Measurements from ENCODE around the gene GATD1. TPM values are rescaled to one million over a fixed set of nuclear protein-coding genes. Genes with fewer than 3 reads are reported as not detected.

Gene GATD1
- total RNA-seq, 1 experiment from 2014 or later: 19.8 TPM

DNA sequence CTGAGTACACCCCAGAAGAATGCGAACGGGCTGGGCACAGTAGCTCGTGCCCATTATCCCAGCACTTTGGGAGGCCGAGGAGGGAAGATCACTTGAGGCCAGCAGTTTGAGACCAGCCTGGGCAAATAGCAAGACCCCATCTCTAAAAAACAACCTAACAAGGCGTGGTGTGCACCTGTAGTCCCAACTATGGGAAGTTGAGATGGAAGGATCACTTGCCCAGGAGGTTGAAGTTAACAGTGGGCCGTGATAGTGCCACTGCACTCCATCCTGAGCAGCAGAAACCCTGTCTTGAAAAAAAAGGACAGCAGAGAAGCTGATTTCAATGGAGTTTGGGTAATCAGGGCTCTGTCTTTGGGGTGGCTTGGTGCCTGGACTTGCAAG, 35.8 kb upstream of the GATD1 start:
- no peak for DNase-seq (ENCODE audit: low read depth)

DNA sequence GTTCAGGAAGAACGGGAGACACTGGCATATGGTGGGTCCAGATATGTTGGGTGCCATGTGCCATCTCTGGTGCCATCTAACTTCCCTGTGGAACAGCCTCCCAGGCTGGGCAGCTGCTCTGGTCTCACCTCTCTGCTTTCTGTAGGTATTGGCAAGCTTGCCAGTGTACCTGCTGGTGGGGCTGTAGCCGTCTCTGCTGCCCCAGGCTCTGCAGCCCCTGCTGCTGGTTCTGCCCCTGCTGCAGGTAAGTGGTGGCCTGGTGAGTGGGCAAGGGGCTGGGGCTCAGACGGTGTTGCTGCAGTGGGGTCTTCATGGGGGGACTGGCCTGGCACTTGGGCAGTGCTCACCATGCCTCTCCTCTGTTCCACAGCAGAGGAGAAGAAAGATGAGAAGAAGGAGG, 35.1 kb upstream of the GATD1 start:
- DNase-seq (ENCODE audit: low read depth): no peak

DNA sequence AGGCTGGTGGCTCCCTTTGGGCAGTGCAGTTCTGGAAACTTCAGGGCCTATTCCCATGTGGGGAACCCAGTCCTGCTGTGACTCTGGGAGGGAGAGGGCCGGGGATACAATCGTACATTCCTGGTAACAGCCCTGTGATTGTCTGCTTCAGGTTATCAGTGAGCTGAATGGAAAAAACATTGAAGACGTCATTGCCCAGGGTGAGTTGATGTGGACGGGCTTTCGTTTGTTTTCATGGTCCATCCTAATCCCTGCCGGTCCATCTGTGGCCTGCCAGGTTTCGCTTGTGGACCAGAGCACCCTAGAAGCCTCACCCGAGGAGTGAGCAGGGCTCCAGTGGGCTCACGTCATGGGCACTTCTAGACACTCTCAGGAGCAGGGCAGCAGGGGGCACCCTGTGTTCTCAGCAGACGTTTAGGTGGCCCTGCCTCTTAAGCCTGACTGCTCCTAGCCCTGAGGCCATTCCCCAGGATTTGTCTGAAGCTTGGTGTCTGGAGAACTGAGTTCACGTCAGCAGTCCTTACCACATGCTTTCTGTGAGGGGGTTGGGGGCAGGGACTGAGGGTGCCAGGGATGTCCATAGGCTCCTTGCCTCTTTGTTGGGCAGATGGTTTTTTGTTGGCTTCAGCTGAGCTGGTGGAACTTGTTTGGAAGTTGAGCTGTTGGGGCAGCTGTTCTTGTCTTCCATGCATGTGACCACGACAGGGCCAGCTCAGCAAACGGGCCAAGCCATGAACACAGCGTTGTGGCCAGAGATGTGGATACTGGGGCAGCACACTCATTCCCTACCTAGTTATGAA, 34.4 kb upstream of the GATD1 start:
- DNase-seq (ENCODE audit: low read depth): no peak

DNA sequence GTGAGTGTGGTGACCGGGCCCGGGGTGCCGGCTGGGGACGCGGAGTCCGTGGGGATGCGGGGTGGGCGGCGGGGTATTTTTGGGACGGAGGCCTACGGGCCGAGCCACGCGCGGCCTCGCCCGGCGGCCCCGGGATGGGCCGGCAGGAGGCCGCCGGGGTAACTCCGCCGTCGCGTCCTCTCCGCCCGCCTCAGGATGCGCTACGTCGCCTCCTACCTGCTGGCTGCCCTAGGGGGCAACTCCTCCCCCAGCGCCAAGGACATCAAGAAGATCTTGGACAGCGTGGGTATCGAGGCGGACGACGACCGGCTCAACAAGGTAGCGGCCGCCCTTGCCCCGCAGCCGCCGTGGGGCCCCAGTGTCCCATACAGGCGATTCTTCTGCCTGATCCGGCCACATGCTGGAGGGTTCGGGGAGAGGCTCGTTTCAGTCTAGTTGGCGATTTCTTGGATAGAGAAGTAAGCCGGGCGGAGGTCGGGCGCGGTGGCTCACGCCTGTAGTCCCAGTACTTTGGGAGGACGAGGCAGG, 32.8 kb upstream of the GATD1 start:
- no peak for DNase-seq (ENCODE audit: low read depth)

DNA sequence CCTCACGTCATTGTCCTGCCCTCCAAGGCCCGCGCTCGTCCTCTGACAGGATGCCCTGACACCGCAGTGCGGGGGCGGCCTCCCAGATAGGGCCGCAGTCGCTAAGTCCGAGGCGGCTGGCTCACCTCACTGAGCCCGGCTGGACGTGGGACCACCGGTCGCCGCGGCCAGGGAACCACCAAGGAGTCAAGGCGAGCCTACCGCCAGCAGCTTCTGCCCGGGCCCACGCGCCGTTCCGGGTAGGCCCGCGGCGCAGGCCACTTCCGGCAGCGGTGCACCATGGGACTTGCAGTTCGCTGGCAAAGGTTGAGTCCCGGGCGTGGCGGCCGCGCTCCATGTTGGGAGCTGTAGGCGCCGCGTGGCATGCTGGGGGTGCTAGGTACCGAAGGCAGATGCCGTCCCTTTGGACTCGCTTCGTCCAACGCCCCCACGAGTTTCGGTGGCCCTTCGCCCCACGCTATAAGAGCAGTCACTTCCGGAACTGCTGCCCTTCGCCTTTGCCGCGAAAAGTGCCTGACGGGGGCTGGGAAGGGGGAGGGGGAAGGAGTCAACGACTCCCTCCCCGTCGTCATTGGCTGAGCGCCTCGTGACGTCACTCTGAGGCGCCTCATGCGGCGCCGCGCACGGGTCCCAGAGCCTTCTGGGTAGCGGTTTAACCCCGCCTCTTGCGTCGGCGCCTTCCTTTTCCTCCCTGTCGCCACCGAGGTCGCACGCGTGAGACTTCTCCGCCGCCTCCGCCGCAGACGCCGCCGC, 32.2 kb upstream of the GATD1 start, which contains the start of gene RPLP2:
TSS of gene RPLP2 (plus strand) at position 681 of the 753 bp plus-strand sequence. CDS start 268 bp downstream, outside the sequence.
- peak; percentile 94 for DNase-seq (ENCODE audit: low read depth)

DNA sequence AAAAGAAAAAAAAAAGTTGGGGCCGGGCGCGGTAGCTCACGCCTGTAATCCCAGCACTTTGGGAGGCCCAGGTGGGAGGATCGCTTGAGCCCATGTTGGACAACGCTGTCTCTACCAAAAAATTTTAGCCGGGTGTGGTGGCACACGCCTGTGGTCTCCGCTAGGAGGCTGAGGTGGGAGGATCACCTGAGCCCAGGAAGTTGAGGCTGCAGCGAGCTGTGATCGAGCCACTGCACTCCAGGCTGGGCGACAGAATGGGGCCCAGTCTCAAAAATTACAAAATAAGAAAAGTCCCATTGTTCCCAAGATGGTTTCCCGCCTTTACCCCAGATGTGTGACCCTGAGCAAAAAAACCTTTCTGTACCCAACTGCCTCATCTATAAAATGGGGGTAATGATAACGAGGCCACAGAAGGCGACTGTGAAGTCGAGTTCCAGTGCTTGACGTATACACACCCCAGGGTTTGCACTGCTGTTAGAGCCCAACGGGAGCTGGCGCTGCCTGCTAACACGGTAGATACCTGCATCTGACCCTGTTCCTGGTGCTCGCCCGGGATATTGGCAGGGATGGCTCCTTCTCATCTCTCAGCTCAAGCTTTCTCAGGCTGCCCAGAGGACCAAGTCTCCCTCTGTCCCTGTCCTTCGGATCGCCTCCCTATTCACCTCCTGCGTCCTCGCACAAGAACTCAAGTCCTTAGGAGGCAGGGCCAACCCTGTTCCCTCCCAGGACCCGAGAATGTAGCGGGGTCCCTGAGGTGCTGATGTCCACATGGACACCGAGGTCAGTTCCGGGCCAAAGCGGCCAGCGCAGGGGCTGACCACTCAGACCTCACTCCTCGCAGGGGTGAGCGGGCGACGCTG, 31.4 kb upstream of the GATD1 start:
- peak; percentile 81 for DNase-seq (ENCODE audit: low read depth)

DNA sequence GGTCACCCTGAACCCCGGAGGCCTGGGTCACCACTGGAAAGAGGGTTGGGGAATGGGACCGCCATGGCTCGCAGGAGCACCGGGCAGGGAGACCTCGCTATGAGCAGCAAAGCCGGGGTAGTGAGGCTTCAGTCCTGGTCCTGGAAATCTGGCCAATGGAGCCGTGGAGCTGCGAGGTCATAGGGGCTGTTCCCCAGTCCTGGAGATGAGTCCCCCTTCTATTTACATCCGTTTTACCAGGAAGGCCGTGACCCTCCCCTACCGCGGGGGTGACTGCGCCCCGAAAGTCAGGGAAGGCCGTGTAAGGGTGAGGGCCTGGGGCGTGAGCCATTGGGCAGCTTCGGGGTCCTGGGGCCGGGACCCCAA, 27.3 kb upstream of the GATD1 start:
- DNase-seq (ENCODE audit: low read depth): no peak

DNA sequence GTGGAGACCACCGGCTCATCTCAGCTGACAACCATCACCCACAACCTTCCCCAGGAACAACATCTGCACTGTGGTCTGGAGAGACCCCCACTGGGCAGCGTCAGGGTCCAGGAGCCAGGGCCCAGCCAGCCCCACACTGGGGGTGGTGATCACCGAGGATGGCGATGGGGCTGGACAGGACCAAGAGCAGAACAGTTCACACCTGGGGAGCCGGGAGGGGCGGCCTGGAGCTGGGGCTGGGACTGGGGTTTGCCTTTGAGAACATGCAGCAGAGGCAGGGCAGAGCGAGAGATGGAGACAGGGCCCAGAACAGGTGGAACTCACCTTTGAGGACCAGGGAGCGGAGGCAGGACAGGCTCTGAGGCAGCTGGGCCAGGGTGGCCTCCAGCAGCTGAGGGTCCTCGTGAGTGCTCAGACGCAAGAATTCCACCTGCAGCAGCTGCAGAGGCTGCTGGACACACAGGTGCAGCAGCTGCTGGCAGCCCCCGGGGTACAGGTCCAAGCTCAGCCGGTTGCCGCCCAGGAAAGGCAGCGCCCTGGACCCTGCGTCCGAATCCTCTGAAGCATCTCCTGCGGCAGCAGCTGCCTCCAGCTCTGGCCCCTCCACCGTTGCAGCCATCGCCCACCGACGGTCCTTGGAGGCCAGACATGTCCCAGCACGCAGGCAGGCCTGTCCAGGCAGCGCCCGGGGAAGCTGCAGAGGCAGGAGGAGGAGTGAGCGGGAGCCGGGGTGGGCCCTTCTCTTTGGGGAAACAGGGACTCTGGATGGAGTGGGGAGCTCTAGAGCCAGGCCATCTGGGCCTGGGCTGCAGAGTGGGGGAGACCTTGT, 26.7 kb upstream of the GATD1 start:
- DNase-seq (ENCODE audit: low read depth): no peak

DNA sequence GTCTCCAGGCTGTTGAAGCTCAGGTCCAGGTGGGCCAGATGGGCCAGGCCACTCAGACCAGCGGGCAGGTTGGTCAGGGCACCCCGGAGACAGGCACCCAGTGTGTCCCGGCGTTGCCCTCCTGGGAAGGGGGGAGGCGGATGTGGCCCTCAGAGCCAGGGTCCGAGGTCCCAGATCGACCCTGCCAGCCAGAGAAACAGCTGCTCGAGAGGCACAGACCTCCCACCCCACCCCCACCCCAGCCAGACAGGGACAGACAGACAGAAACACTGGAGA, 26.1 kb upstream of the GATD1 start:
- DNase-seq (ENCODE audit: low read depth): no peak

DNA sequence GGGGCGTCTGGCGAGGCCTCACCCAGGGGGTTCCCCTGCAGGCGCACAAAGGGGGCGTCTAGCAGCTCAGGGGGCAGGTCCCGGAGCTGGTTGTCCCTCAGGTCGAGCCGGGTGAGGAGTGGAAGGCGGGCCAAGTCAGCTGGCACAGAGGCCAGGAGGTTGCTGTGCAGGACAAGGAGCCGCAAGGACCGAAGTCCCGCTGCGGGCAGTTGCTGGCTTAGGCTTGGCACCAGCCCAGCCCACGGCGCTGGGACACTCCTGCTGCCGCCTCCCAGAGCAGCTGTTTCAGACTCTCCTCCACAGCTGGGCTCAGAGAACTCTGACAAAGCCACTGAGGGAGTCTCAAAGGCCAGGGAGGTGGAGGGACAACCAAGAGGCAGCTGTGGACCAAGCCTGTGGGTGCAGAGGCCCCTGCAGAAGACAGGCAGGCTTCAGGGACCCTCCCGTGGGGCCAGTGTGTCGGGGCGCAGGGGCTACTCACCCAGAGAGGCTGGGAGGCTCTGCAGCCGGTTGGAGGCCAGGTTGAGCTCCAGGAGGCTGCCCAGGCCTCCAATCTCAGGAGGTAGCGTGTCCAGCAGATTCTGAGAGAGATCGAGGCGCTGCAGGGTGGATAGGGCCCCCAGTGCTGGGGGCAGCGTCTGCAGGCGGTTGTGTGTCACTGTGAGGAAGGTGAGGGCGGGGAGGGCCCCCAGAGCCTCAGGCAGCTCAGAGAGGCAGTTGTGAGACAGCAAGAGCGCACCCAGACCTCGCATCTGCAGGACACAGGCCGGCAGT, 25.6 kb upstream of the GATD1 start:
- DNase-seq (ENCODE audit: low read depth): no peak

DNA sequence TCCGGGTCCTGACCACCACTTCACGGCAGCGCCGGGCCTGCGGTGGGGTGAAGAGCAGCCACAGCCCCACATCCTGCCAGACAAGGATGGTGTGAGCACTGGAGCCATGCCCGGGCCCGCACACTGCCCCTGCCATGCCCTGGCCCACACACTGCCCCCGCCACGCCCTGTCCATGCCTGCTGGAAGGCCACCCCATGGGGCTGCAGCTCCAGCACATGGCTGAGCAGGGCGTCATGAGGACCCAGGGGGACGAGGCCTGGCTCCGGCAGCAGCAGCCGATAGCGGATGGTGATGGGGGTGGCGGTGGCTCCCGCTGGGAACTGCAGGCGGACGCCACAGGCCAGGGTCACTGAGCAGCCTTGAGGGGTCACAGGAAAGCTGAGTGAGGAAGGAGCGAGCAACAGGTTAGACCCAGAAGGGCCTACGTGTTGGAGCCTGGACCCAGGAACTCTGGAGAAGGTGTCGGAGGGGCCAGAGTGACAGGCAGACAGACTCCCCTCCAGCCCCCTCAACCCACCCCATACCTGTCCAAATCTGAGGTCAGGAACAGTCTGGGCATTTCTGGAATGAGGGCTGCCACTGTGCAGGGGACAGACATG, 24.8 kb upstream of the GATD1 start:
- no peak for DNase-seq (ENCODE audit: low read depth)

DNA sequence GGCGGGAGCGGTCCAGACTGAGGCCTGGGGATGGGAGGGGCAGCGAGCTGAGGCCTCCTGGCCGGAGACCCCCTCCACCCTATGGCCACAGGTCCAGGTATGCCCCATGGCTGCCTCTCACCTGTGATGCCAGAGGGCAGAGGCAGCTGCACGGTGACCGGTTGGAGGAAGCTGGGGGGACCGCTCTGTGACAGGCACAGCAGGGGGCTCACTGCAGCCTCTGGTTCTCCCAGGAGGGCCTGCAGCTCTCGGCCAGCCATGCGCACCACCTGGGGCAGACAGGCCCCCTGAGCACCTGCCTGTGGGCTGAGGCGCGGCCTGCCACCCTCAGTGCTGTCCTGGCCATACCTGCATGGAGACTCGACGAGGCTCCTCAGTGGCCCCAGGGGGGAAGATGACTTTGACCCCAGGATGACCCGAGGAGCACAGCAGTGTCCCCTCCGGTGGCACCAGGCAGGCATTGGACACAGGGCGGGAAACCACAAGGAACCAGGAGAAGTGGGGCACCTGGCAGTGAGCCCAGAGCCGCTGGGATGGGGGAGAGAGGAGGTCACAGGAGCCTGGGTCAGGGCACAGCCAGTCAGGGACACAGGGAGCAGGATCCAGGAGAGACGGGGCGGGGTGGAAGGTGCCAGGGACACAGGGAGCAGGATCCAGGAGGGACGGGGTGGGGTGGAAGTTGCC, 24.0 kb upstream of the GATD1 start:
- DNase-seq (ENCODE audit: low read depth): no peak

DNA sequence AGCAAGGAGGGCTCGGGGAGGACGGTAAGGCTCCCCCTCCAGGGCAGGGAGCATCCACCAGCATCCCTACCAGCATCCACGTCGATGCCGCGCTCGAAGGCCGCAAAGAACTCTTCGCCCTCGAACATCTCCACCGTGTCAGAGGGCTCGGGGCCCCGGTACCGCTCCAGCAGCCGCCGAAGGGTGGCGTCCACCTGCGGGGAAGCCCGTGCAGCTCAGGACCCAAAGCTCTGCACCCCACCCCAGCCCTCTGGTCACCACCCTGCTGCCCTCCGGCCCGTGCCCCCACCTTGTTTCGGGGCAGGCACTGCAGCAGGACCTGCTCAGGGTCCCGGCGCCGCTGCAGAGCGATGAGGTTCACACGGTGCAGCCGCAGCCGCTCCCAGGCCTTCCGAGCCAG, 23.2 kb upstream of the GATD1 start:
- no peak for DNase-seq (ENCODE audit: low read depth)

DNA sequence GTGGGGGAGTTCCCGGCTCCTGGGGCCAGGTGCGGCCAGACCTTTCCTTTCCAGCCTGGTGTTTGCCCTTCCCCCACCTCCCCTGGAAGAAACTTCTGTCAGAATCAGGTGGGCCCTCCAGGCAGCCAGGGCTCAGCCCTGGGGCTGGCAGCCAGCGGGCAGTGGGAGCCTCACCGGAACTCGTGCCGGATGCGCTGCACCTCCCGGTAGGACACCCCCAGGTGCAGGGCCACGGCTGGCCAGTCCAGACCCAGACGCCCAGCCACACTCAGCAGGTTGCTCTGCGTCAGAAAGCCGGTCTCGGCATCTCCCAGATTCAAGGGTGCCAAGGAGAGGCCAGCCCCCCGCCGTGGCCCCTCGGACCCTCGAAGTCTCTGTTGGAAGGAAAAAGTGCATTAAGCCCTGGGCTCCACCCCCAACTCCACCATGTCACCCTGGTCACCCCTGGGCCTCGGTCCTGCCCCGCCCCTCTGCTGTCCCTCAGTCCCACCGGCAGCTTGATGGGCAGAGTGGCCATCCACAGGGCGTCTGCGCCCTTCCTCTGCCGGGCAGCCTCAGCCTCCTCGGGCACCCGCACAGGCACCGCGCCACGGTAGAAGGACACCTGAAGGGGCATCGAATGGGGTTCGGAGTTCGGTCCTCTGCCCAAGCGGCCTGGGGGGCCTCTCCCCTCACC, 22.5 kb upstream of the GATD1 start:
- DNase-seq (ENCODE audit: low read depth): no peak

DNA sequence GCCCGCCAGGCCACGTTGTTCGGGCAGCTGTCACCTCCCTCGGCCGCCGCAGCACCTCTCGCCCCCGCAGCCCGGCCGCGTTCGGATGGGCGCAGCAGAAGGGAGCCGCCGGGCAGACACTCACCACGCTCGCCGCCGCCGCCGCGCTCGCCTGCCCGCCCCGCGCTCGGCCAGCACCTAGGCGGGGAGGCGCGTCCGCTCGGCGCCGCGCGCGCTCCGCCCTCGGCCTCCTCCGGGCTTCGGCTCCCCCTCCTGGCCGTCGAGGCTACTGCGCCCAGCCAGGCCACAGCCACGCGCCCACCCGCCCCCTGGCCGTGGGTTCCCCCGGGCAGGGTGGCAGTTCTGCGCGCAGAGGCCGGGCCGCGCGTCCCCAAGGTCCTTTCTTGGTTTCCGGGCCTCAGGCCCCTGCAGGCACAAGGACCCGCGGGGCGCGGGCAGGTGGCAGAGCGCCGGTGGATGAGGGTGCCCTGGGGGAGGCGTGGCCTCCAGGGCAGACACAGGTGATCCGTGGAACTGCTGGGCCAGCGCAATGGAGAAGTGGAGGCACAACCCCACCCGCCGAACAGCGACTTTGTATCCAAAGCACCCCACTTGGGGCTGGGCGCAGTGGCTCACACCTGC, 20.9 kb upstream of the GATD1 start, which contains the start of gene SLC25A22:
TSS of gene SLC25A22 (minus strand) at position 189 of the 621 bp plus-strand sequence. CDS start 3,275 bp downstream, outside the sequence.
- peak; percentile 70 for DNase-seq (ENCODE audit: low read depth)

DNA sequence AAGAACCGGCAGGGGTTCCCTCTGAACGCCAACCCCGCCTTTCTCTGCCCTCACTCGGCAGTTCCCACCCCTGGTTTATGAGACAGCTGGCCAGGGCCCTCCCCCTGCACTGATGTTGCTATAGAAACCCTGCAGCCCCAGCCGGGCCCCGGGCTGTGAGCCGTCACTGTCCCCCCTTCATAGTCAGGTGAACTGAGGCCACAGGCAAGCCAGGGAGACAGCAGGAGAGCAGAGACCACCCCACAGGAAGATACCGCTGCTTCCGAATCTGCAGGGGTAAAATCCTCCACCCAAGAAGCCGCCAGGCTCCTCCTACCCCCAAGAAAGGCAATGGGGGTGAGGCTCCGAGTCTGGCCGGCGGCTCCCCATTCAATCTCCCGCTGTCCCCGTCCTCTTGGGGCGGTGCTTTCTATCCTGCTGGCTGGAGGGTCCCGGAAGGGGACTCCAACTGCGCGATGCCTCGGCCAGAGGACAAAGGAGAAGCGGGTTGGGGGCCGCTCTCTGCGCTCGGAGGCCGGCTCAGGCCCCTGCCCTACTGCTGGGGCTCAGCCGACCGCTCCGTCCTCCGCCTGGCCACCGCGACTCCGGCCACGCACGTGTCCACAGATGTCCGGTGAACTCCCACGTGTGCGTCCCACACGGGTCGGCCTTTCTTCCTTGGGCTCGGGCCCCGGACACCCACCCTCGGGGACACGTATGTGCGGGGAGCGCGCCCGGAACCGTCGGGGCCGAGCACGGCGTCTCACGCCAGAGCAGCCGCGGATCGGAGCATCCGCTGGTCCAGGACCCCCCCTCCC, 20.2 kb upstream of the GATD1 start:
- peak; percentile 72 for DNase-seq (ENCODE audit: low read depth)

DNA sequence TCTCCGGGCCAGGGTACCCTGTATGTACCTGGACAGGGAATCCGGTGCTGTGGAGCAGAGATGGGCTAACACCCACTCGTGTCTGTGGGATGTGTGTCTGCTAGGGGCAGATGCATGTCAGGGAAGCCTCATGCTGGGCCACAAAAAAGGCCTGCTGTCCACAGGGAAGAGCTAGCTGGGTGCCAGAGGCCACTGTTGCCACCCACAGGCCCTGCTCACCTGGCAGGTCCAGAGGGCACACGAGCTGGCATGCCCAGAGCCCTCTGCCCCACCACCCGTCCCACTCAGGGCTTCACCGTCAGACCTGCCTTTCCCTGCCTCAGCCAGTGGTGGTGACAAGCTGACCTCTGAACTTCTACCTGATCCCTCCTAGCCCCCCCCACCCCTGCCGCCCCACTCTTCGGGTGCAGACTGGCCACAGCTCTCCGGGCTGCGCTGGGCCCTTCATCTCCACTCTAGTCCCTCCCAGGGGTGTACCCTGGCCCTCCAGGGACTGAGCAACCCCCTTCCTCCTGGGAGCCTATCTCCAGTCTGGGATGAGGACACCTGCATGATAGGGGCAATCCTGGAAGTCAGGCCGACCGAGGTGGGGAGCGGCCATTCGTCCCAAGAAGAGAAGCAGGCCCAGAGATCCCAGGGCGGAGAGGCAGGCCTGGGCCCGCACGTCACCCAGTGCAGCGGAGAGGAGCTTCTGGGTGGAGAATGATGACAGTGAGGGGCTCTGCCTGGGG, 19.4 kb upstream of the GATD1 start:
- DNase-seq (ENCODE audit: low read depth): no peak

All from RPMI7951 (cell line).